ENCODE data around the gene KRTAP26-1. TPM values are rescaled to one million over a fixed set of nuclear protein-coding genes. Genes with fewer than 3 reads are reported as not detected.

KRTAP26-1 gene
- total RNA-seq, 2 experiments from 2014 or later = not detected

DNA sequence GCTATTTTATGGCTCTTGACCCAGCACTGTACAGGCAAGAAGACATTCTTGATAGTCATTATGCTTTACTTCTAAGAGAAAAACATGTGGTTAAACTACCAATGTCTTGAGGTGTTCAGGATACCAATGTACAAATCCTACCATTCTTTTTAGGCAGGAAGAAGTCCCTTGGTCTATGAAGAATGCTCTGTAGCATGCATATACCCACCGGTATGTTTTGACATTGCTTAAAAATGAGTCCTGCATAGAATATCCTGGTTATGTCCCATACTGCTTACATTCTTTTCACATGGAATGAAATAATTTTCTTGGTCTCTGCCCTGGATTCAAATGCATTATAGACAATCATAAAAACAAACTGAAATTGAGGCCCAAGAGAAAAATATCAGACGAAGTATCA, 12.6 kb upstream of the KRTAP26-1 start:
- CTCF ChIA-PET = no interaction called here
- no peak overlapping the region for H3K4me3 Mint-ChIP-seq

GRCh38 chr21:30329203-30329875, 9.2 kb upstream of the KRTAP26-1 start:
- no peak overlapping the region for H3K27ac Mint-ChIP-seq
- peaks cover 6% of the 10 kb centered on the region for H3K9me3 Mint-ChIP-seq
- ChIA-PET POLR2A (no interaction called here), CTCF (no interaction called here)
- DNase-seq = no peak
- no peaks in the 10 kb centered on the region for H3K36me3 Mint-ChIP-seq (ENCODE audit: low read depth)
- H3K27me3 Mint-ChIP-seq = no peaks in the 10 kb centered on the region
- no peak overlapping the region for H3K4me3 Mint-ChIP-seq
- no peaks in the 10 kb centered on the region for H3K4me1 Mint-ChIP-seq

More for the DNA sequence above, 12.6 kb upstream of the KRTAP26-1 start:
- no peaks in the 10 kb centered on the region for H3K4me1 Mint-ChIP-seq
- H3K27ac Mint-ChIP-seq = no peak overlapping the region
- H3K9me3 Mint-ChIP-seq = no peaks in the 10 kb centered on the region
- POLR2A ChIA-PET = no interaction called here
- no peak for DNase-seq
- no peaks in the 10 kb centered on the region for H3K36me3 Mint-ChIP-seq (ENCODE audit: low read depth)
- H3K27me3 Mint-ChIP-seq = no peaks in the 10 kb centered on the region

GRCh38 chr21:30326390-30326789, 6.3 kb upstream of the KRTAP26-1 start:
- H3K27me3 Mint-ChIP-seq = no peaks in the 10 kb centered on the region
- no peak overlapping the region for H3K4me3 Mint-ChIP-seq
- H3K27ac Mint-ChIP-seq = no peak overlapping the region
- ChIA-PET CTCF (no interaction called here), POLR2A (no interaction called here)
- no peak for DNase-seq
- peaks cover 6% of the 10 kb centered on the region for H3K9me3 Mint-ChIP-seq
- H3K36me3 Mint-ChIP-seq (ENCODE audit: low read depth) = no peaks in the 10 kb centered on the region
- no peaks in the 10 kb centered on the region for H3K4me1 Mint-ChIP-seq

- ChIA-PET POLR2A (no interaction called here), CTCF (no interaction called here)
- H3K36me3 Mint-ChIP-seq (ENCODE audit: low read depth) = no peaks in the 10 kb centered on the region
- H3K4me1 Mint-ChIP-seq = no peaks in the 10 kb centered on the region
- H3K9me3 Mint-ChIP-seq = peaks cover 3% of the 10 kb centered on the region
- H3K4me3 Mint-ChIP-seq = no peak overlapping the region
- no peak for DNase-seq
- H3K27ac Mint-ChIP-seq = no peak overlapping the region
- H3K27me3 Mint-ChIP-seq = no peaks in the 10 kb centered on the region
Measured at GRCh38 chr21:30315701-30316100, 4.4 kb downstream of the KRTAP26-1 start.

DNA sequence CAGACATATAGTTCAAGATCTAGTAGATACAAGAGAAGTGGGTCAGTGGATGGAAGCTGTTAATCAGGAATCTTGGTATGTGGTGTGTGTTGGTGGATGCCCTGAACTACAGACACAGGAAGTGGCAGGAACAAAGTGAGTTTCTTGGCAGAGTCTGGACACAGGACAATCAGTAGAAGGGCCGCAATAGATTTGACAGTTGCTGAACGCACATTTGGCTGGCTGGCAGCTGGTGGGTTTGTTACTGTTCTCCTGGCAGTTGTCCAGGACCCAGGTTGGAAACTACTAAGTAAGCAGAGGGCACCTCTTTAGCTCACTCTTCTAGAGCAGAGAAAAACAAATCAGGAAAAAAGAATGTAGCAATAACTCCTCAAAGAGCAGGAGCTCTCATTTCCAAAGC, 13.2 kb downstream of the KRTAP26-1 start:
- DNase-seq = no peak
- Mint-ChIP-seq H3K27me3 (no peaks in the 10 kb centered on the region), H3K9me3 (no peaks in the 10 kb centered on the region), H3K36me3 (ENCODE audit: low read depth) (no peaks in the 10 kb centered on the region), H3K4me1 (no peaks in the 10 kb centered on the region), H3K4me3 (no peak overlapping the region), H3K27ac (no peak overlapping the region)
- ChIA-PET POLR2A (no interaction called here), CTCF (no interaction called here)

DNA sequence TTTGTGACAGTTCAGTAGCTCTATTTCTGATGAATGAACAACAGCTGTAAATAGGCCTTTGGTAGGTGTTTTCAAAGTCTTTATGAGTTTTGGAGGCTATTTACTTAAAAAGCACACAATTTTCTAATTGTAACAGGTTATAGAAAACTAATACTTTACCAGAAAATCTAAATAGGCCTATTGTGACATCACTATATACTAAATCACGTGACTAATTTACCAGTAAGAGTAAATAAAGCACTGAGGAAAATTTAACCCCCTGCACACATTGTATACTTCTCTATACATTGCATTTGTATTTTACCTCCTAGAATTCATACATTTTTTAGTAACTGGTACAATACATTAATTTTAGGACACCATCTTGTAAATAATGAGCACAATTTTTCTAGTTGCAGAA, 15.0 kb downstream of the KRTAP26-1 start:
- Mint-ChIP-seq H3K4me1 (no peaks in the 10 kb centered on the region), H3K27ac (no peak overlapping the region), H3K4me3 (no peak overlapping the region), H3K36me3 (ENCODE audit: low read depth) (no peaks in the 10 kb centered on the region), H3K27me3 (no peaks in the 10 kb centered on the region), H3K9me3 (peaks cover 2% of the 10 kb centered on the region)
- CTCF ChIA-PET = no interaction called here
- DNase-seq = no peak
- POLR2A ChIA-PET = no interaction called here

DNA sequence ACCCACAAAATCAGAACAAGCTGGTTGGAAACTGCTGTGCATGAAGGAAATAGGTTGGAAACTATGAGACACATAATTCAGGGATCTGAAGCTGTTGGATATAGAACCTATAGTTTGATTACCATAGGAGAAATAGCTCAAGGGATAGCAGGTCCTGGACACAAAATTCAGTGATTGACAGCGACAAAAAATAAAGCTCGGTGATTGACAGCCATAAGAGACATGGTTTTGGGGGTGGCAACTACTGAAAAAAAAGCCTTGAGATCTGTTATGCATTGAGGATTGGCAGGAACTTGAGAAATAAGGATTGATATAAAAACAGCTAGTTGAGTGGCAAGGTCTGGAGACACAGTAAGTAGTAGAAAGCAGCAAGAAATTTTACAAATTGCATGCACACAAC, 30.9 kb downstream of the KRTAP26-1 start, which contains the start of gene KRTAP25-1:
TSS of gene KRTAP25-1 (minus strand) at position 300 of the 400 bp plus-strand sequence. CDS start at position 276, 24 bp downstream.
- Mint-ChIP-seq H3K4me3 (no peak within 1 kb of the TSS), H3K9me3 (no peaks in the 10 kb centered on the region), H3K27me3 (no peaks in the 10 kb centered on the region), H3K4me1 (no peaks in the 10 kb centered on the region), H3K27ac (no peak within 1 kb of the TSS), H3K36me3 (ENCODE audit: low read depth) (no peaks in the 10 kb centered on the region)
- DNase-seq = no peak
- CTCF ChIA-PET = no interaction called here
- POLR2A ChIA-PET = no interaction called here

- DNase-seq = no peak
- Mint-ChIP-seq H3K4me3 (no peak within 1 kb of the TSS), H3K27me3 (no peaks in the 10 kb centered on the region), H3K27ac (no peak within 1 kb of the TSS), H3K36me3 (ENCODE audit: low read depth) (no peaks in the 10 kb centered on the region), H3K4me1 (no peaks in the 10 kb centered on the region), H3K9me3 (no peaks in the 10 kb centered on the region)
- ChIA-PET POLR2A (no interaction called here), CTCF (no interaction called here)
Measured at GRCh38 chr21:30282850-30283249, 37.3 kb downstream of the KRTAP26-1 start, which contains the start of gene KRTAP24-1. TSS of gene KRTAP24-1 (minus strand) at chr21:30282950. CDS start at chr21:30282932, 18 bp downstream.

DNA sequence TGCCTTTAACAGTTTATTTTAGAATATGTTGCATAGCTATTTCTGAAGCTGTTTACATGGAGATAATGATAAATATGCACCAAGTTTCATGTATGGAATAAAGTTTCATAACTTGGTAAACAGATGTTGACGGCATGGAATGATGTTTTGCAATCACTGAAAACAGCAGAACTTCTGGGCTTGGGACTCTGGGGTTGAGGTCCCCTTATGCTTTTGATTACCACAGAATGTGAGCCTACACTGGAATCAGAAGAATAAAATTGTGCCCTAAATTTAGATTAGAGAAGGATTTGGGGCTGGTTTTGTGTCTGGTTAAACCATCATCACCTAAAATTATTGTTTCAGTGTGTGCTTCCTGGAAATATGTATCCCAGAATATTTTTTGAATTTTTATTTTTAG, 48.5 kb downstream of the KRTAP26-1 start:
- DNase-seq = no peak
- POLR2A ChIA-PET = no interaction called here
- H3K36me3 Mint-ChIP-seq (ENCODE audit: low read depth) = no peaks in the 10 kb centered on the region
- peaks cover 2% of the 10 kb centered on the region for H3K9me3 Mint-ChIP-seq
- CTCF ChIA-PET = no interaction called here
- no peaks in the 10 kb centered on the region for H3K27me3 Mint-ChIP-seq
- H3K27ac Mint-ChIP-seq = no peak overlapping the region
- no peaks in the 10 kb centered on the region for H3K4me1 Mint-ChIP-seq
- H3K4me3 Mint-ChIP-seq = no peak overlapping the region

DNA sequence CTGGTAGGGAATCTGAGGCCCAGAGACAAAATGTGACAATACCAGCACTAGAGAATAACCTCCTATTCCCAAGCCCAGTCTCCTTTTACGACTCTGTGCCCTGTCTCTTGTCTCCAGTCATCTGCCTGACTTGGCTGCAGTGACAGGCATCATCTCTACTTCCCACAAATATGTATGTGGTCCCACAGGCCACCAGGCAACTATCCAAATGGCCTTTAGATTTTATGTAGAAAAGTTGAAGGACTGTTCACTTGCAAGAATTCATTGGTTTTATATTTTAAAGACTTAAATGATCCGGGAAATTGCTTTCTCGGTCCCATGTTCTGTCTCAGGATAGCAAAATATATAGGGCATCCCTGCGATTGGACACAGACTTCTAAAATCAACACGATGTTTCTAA, 49.0 kb downstream of the KRTAP26-1 start:
- Mint-ChIP-seq H3K9me3 (peaks cover 2% of the 10 kb centered on the region), H3K27me3 (no peaks in the 10 kb centered on the region), H3K4me3 (no peak overlapping the region), H3K36me3 (ENCODE audit: low read depth) (no peaks in the 10 kb centered on the region), H3K27ac (no peak overlapping the region), H3K4me1 (no peaks in the 10 kb centered on the region)
- ChIA-PET POLR2A (no interaction called here), CTCF (no interaction called here)
- DNase-seq = no peak

GRCh38 chr21:30269803-30270530, 50.1 kb downstream of the KRTAP26-1 start:
- Mint-ChIP-seq H3K36me3 (ENCODE audit: low read depth) (no peaks in the 10 kb centered on the region), H3K4me3 (no peak overlapping the region), H3K27ac (no peak overlapping the region), H3K4me1 (no peaks in the 10 kb centered on the region), H3K9me3 (peaks cover 2% of the 10 kb centered on the region), H3K27me3 (no peaks in the 10 kb centered on the region)
- DNase-seq = no peak
- POLR2A ChIA-PET = no interaction called here
- CTCF ChIA-PET = no interaction called here

Other genes starting within 250 kb of the KRTAP26-1 start
- not detected for gene CLDN17, start 153.5 kb downstream of the KRTAP26-1 start, total RNA-seq
- gene CLDN8, start 104.2 kb downstream of the KRTAP26-1 start, total RNA-seq = not detected
- gene KRTAP24-1, start 37.4 kb downstream of the KRTAP26-1 start, total RNA-seq = not detected
- gene KRTAP25-1, start 30.8 kb downstream of the KRTAP26-1 start, total RNA-seq = not detected
- not detected for gene KRTAP27-1, start 17.4 kb upstream of the KRTAP26-1 start, total RNA-seq
- gene KRTAP23-1, start 28.3 kb upstream of the KRTAP26-1 start, total RNA-seq = not detected
- gene KRTAP13-2, start 52.0 kb upstream of the KRTAP26-1 start, total RNA-seq = not detected
- not detected for gene KRTAP13-1, start 75.7 kb upstream of the KRTAP26-1 start, total RNA-seq
- not detected for gene KRTAP13-3, start 105.6 kb upstream of the KRTAP26-1 start, total RNA-seq
- gene KRTAP13-4, start 109.9 kb upstream of the KRTAP26-1 start, total RNA-seq = not detected
- gene KRTAP15-1, start 120.0 kb upstream of the KRTAP26-1 start, total RNA-seq = not detected
- not detected for gene KRTAP19-1, start 160.1 kb upstream of the KRTAP26-1 start, total RNA-seq
- not detected for gene KRTAP19-2, start 167.1 kb upstream of the KRTAP26-1 start, total RNA-seq
- gene KRTAP19-3, start 171.7 kb upstream of the KRTAP26-1 start, total RNA-seq = not detected
- not detected for gene KRTAP19-4, start 176.8 kb upstream of the KRTAP26-1 start, total RNA-seq
- not detected for gene KRTAP19-5, start 181.8 kb upstream of the KRTAP26-1 start, total RNA-seq
- not detected for gene KRTAP19-6, start 221.5 kb upstream of the KRTAP26-1 start, total RNA-seq
- gene KRTAP19-7, start 241.0 kb upstream of the KRTAP26-1 start, total RNA-seq = not detected

Data from activated CD4-positive, alpha-beta memory T cell treated with anti-CD3 and anti-CD28 coated beads, Interleukin-2, amount 10 ng/mL, durations not matched to agents 7 days and 5 days (primary cell).